ENCODE results near the gene SYMPK.

SYMPK gene

GRCh38 chr19:45852145-45852750, 10.7 kb downstream of the SYMPK start:
- peaks cover 70% of the 10 kb centered on the region for H3K36me3 ChIP-seq (ENCODE audit: control insufficient read depth, insufficient read depth, low read length)
- H3K9me3 ChIP-seq (ENCODE audit: control insufficient read depth, low read length), result no peaks in the 10 kb centered on the region
- no peak for DNase-seq
- H3K27me3 ChIP-seq (replicated peaks; ENCODE audit: control insufficient read depth, insufficient read depth, low read length, poor library complexity, severe bottlenecking), result no peaks in the 10 kb centered on the region
- H3K4me3 ChIP-seq (ENCODE audit: insufficient read depth, low read depth, low read length, poor library complexity, severe bottlenecking), result no peak overlapping the region
- no peaks in the 10 kb centered on the region for H3K4me1 ChIP-seq (ENCODE audit: control insufficient read depth, insufficient read depth, low read length, poor library complexity, severe bottlenecking)
- H3K27ac ChIP-seq (ENCODE audit: insufficient read depth, low read length, poor library complexity, severe bottlenecking), result no peak overlapping the region

- Histone ChIP-seq H3K9me3 (ENCODE audit: control insufficient read depth, low read length) (no peaks in the 10 kb centered on the region), H3K4me1 (ENCODE audit: control insufficient read depth, insufficient read depth, low read length, poor library complexity, severe bottlenecking) (no peaks in the 10 kb centered on the region), H3K27me3 (replicated peaks; ENCODE audit: control insufficient read depth, insufficient read depth, low read length, poor library complexity, severe bottlenecking) (no peaks in the 10 kb centered on the region), H3K27ac (ENCODE audit: insufficient read depth, low read length, poor library complexity, severe bottlenecking) (no peak overlapping the region), H3K4me3 (ENCODE audit: insufficient read depth, low read depth, low read length, poor library complexity, severe bottlenecking) (no peak overlapping the region), H3K36me3 (ENCODE audit: control insufficient read depth, insufficient read depth, low read length) (peaks cover 72% of the 10 kb centered on the region)
- no peak for DNase-seq
These were observed 14.0 kb downstream of the SYMPK start for GRCh38 chr19:45848922-45849321.

GRCh38 chr19:45847663-45848062, 15.3 kb downstream of the SYMPK start:
- no peak for DNase-seq
- H3K4me1 ChIP-seq (ENCODE audit: control insufficient read depth, insufficient read depth, low read length, poor library complexity, severe bottlenecking), result no peaks in the 10 kb centered on the region
- peaks cover 74% of the 10 kb centered on the region for H3K36me3 ChIP-seq (ENCODE audit: control insufficient read depth, insufficient read depth, low read length)
- H3K4me3 ChIP-seq (ENCODE audit: insufficient read depth, low read depth, low read length, poor library complexity, severe bottlenecking), result no peak overlapping the region
- H3K9me3 ChIP-seq (ENCODE audit: control insufficient read depth, low read length), result no peaks in the 10 kb centered on the region
- no peak overlapping the region for H3K27ac ChIP-seq (ENCODE audit: insufficient read depth, low read length, poor library complexity, severe bottlenecking)
- H3K27me3 ChIP-seq (replicated peaks; ENCODE audit: control insufficient read depth, insufficient read depth, low read length, poor library complexity, severe bottlenecking), result no peaks in the 10 kb centered on the region

DNA sequence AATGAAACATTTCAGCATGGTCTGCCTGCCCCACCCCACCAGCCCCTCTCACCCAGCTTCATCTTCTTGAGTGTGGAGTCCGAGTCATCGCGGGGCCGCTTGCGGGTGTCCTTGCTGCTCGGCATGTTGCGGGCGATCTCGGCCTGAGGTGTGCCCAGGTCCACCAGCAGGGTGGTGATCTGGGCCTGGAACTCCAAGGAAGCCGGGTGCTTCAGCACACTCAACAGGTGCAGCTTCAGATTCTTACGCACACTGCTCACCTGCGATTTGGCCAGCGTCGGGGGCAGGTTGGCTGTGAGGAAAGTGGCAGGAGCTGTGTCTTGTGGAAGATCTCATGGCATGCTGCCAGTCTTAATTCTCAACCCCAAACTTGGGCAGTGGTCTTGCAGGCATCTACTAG, 20.7 kb downstream of the SYMPK start:
- Histone ChIP-seq H3K27ac (ENCODE audit: insufficient read depth, low read length, poor library complexity, severe bottlenecking) (no peak overlapping the region), H3K27me3 (replicated peaks; ENCODE audit: control insufficient read depth, insufficient read depth, low read length, poor library complexity, severe bottlenecking) (no peaks in the 10 kb centered on the region), H3K9me3 (ENCODE audit: control insufficient read depth, low read length) (no peaks in the 10 kb centered on the region), H3K4me1 (ENCODE audit: control insufficient read depth, insufficient read depth, low read length, poor library complexity, severe bottlenecking) (no peaks in the 10 kb centered on the region), H3K4me3 (ENCODE audit: insufficient read depth, low read depth, low read length, poor library complexity, severe bottlenecking) (no peak overlapping the region), H3K36me3 (ENCODE audit: control insufficient read depth, insufficient read depth, low read length) (peaks cover 61% of the 10 kb centered on the region)
- no peak for DNase-seq

- Histone ChIP-seq H3K4me3 (ENCODE audit: insufficient read depth, low read depth, low read length, poor library complexity, severe bottlenecking) (no peak overlapping the region), H3K9me3 (ENCODE audit: control insufficient read depth, low read length) (no peaks in the 10 kb centered on the region), H3K27ac (ENCODE audit: insufficient read depth, low read length, poor library complexity, severe bottlenecking) (no peak overlapping the region), H3K27me3 (replicated peaks; ENCODE audit: control insufficient read depth, insufficient read depth, low read length, poor library complexity, severe bottlenecking) (no peaks in the 10 kb centered on the region), H3K36me3 (ENCODE audit: control insufficient read depth, insufficient read depth, low read length) (peaks cover 68% of the 10 kb centered on the region), H3K4me1 (ENCODE audit: control insufficient read depth, insufficient read depth, low read length, poor library complexity, severe bottlenecking) (no peaks in the 10 kb centered on the region)
- DNase-seq, result no peak
These were observed 28.0 kb downstream of the SYMPK start for GRCh38 chr19:45834970-45835369.

DNA sequence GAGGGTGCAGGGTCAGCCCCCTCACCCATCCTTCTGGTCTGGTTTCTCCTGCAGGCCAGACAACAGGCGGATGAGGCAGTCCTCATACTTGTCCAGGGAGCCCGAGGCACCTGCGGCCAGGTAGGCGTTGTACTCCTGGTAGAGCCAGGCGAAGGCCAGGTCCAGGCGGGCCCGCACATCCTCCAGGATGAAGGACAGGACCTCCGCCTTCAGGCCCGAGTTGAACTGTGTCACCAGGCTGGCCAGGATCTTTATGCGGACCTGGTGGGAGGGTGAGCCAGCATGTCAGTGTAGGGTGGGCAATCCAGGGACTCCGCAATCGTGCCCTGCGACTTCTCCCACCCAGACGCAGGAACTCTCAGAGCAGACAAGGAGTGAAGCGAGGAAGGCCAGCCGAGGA, 34.0 kb downstream of the SYMPK start:
- H3K36me3 ChIP-seq (ENCODE audit: control insufficient read depth, insufficient read depth, low read length), result peaks cover 80% of the 10 kb centered on the region
- no peak for DNase-seq
- H3K27ac ChIP-seq (ENCODE audit: insufficient read depth, low read length, poor library complexity, severe bottlenecking), result no peak overlapping the region
- H3K27me3 ChIP-seq (replicated peaks; ENCODE audit: control insufficient read depth, insufficient read depth, low read length, poor library complexity, severe bottlenecking), result no peaks in the 10 kb centered on the region
- H3K9me3 ChIP-seq (ENCODE audit: control insufficient read depth, low read length), result no peaks in the 10 kb centered on the region
- H3K4me1 ChIP-seq (ENCODE audit: control insufficient read depth, insufficient read depth, low read length, poor library complexity, severe bottlenecking), result no peaks in the 10 kb centered on the region
- no peak overlapping the region for H3K4me3 ChIP-seq (ENCODE audit: insufficient read depth, low read depth, low read length, poor library complexity, severe bottlenecking)

GRCh38 chr19:45828523-45828922, 34.4 kb downstream of the SYMPK start:
- Histone ChIP-seq H3K27me3 (replicated peaks; ENCODE audit: control insufficient read depth, insufficient read depth, low read length, poor library complexity, severe bottlenecking) (no peaks in the 10 kb centered on the region), H3K36me3 (ENCODE audit: control insufficient read depth, insufficient read depth, low read length) (peaks cover 83% of the 10 kb centered on the region), H3K27ac (ENCODE audit: insufficient read depth, low read length, poor library complexity, severe bottlenecking) (no peak overlapping the region), H3K4me1 (ENCODE audit: control insufficient read depth, insufficient read depth, low read length, poor library complexity, severe bottlenecking) (no peaks in the 10 kb centered on the region), H3K4me3 (ENCODE audit: insufficient read depth, low read depth, low read length, poor library complexity, severe bottlenecking) (no peak overlapping the region), H3K9me3 (ENCODE audit: control insufficient read depth, low read length) (no peaks in the 10 kb centered on the region)
- DNase-seq, result no peak

DNA sequence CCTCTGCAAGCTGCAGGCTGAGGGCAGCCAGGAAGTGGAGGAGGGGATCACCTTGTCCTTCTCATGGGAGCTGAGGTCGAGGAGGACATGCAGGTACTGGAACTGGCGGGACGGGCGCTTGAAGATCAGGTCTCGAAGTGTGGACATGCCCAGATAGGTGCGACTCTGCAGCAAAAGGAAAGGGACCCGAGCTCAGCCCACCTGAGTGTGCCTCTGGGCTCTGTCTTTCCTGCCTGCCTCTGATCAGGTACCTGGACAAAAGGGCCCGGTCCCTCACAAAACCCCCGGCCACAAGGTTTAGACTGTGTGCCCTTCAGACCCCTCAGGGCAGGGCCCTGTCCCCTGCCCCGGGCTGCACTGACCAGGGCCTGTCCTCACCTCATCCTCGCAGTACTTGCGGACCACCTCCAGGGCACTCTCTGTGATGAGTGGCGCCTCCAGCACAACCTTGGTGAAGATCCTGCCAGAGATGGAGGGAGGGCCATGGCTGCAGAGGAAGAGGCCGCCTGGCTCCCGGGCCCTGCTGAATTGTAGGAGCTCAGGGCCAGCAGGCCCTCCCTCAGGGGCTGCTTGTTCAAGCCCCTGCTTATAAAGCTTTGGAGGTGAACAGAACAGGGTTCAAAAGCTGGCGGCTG, 35.4 kb downstream of the SYMPK start:
- Histone ChIP-seq H3K27me3 (replicated peaks; ENCODE audit: control insufficient read depth, insufficient read depth, low read length, poor library complexity, severe bottlenecking) (no peaks in the 10 kb centered on the region), H3K4me1 (ENCODE audit: control insufficient read depth, insufficient read depth, low read length, poor library complexity, severe bottlenecking) (no peaks in the 10 kb centered on the region), H3K9me3 (ENCODE audit: control insufficient read depth, low read length) (no peaks in the 10 kb centered on the region), H3K27ac (ENCODE audit: insufficient read depth, low read length, poor library complexity, severe bottlenecking) (no peak overlapping the region), H3K36me3 (ENCODE audit: control insufficient read depth, insufficient read depth, low read length) (peaks cover 91% of the 10 kb centered on the region), H3K4me3 (ENCODE audit: insufficient read depth, low read depth, low read length, poor library complexity, severe bottlenecking) (no peak overlapping the region)
- DNase-seq, result no peak

- Histone ChIP-seq H3K4me1 (ENCODE audit: control insufficient read depth, insufficient read depth, low read length, poor library complexity, severe bottlenecking) (no peaks in the 10 kb centered on the region), H3K36me3 (ENCODE audit: control insufficient read depth, insufficient read depth, low read length) (peaks cover 90% of the 10 kb centered on the region), H3K27me3 (replicated peaks; ENCODE audit: control insufficient read depth, insufficient read depth, low read length, poor library complexity, severe bottlenecking) (no peaks in the 10 kb centered on the region), H3K9me3 (ENCODE audit: control insufficient read depth, low read length) (no peaks in the 10 kb centered on the region), H3K4me3 (ENCODE audit: insufficient read depth, low read depth, low read length, poor library complexity, severe bottlenecking) (no peak overlapping the region), H3K27ac (ENCODE audit: insufficient read depth, low read length, poor library complexity, severe bottlenecking) (no peak overlapping the region)
- DNase-seq, result no peak
These were observed 36.0 kb downstream of the SYMPK start for GRCh38 chr19:45826934-45827333.

- Histone ChIP-seq H3K27ac (ENCODE audit: insufficient read depth, low read length, poor library complexity, severe bottlenecking) (no peak overlapping the region), H3K4me1 (ENCODE audit: control insufficient read depth, insufficient read depth, low read length, poor library complexity, severe bottlenecking) (no peaks in the 10 kb centered on the region), H3K27me3 (replicated peaks; ENCODE audit: control insufficient read depth, insufficient read depth, low read length, poor library complexity, severe bottlenecking) (no peaks in the 10 kb centered on the region), H3K4me3 (ENCODE audit: insufficient read depth, low read depth, low read length, poor library complexity, severe bottlenecking) (no peak overlapping the region), H3K36me3 (ENCODE audit: control insufficient read depth, insufficient read depth, low read length) (peaks cover 84% of the 10 kb centered on the region), H3K9me3 (ENCODE audit: control insufficient read depth, low read length) (no peaks in the 10 kb centered on the region)
- no peak for DNase-seq
These were observed 36.7 kb downstream of the SYMPK start for GRCh38 chr19:45825917-45826893.

All from effector memory CD4-positive, alpha-beta T cell (primary cell).